Keratinocyte (primary cell): ENCODE results near the gene TREM2.

ENCODE experiments used
- EZH2 ChIP-seq: IDR thresholded peaks from one replicate; pipeline ENCODE4 v1.6.1; 2012; ENCODE audit warnings: inconsistent platforms, mild to moderate bottlenecking, low read length, moderate library complexity
- TF ChIP-seq, protein P1 (sequence below), 3 experiments: IDR thresholded peaks in 1 of 3; conservative IDR thresholded peaks in 1 of 3; optimal IDR thresholded peaks in 1 of 3; 2 replicates in 2 of 3; 3 replicates in 1 of 3; pipeline versions ENCODE3 to v1.5.1; 2011; ENCODE audit warnings: low read length in 3 of 3, mild to moderate bottlenecking in 3 of 3, moderate library complexity in 2 of 3, control low read depth in 1 of 3, inconsistent platforms in 1 of 3; ENCODE audit not compliant: insufficient read depth in 2 of 3; ENCODE audit errors: extremely low read depth in 1 of 3

GRCh38 chr6:41174610-41175009, 11.7 kb upstream of the TREM2 start:
- TF ChIP-seq, protein P1, sequence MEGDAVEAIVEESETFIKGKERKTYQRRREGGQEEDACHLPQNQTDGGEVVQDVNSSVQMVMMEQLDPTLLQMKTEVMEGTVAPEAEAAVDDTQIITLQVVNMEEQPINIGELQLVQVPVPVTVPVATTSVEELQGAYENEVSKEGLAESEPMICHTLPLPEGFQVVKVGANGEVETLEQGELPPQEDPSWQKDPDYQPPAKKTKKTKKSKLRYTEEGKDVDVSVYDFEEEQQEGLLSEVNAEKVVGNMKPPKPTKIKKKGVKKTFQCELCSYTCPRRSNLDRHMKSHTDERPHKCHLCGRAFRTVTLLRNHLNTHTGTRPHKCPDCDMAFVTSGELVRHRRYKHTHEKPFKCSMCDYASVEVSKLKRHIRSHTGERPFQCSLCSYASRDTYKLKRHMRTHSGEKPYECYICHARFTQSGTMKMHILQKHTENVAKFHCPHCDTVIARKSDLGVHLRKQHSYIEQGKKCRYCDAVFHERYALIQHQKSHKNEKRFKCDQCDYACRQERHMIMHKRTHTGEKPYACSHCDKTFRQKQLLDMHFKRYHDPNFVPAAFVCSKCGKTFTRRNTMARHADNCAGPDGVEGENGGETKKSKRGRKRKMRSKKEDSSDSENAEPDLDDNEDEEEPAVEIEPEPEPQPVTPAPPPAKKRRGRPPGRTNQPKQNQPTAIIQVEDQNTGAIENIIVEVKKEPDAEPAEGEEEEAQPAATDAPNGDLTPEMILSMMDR (optimal IDR thresholded peaks at IDR 0.05 in 1 of 3, IDR thresholded peaks at IDR 0.05 in 1 of 3, conservative IDR thresholded peaks at IDR 0.05 in 1 of 3; ENCODE audit: extremely low read depth in 1 of 3, insufficient read depth in 2 of 3, low read length in 3 of 3) = no peak
- no peak for TF ChIP-seq EZH2
